Adrenal gland (tissue), 5 donors: ENCODE measurements around the gene KCNK10.

ENCODE experiments used
- POLR2A ChIP-seq, 2 donors: fragments of 450-650 bp; IDR thresholded peaks; one replicate each; pipeline ENCODE4 v1.6.1; 2017; ENCODE audit warnings: antibody characterized with exemption in 2 of 2, mild to moderate bottlenecking in 2 of 2, moderate library complexity in 1 of 2
- TF ChIP-seq, protein P1 (sequence below), 6 experiments: fragments of 450-650 bp in 4 of 6; fragments of 200-600 bp in 2 of 6; sonication (generic) in 1 of 6; IDR thresholded peaks; 1 replicate in 5 of 6; 2 replicates in 1 of 6; pipeline versions ENCODE4 v1.5.1 to v1.8.0; 2016 to 2021; ENCODE audit warnings: antibody characterized with exemption in 6 of 6, mild to moderate bottlenecking in 2 of 6, moderate library complexity in 1 of 6
- donor health status: DM: no; HTN: no; CAD: no.

DNA sequence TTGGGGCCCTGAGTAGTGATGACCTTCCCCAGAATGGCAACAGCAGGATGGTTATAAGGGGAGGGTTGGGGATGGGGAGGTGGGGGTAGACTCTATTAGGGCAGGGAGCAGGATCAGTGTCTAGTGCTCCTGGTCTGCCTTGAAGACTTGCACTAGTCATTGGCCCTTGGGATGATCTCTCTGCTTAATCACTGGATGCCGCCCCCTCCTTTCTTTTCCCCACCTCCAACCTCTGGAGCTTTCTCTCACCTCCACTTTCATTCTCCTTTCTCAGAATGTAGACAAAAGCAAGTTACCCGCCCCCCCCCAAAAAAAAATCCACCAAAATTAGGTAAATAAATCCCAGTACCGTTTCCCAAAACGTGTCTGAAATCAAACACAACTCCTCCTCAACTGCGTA lies 2.8 kb upstream of the KCNK10 start:
- TF ChIP-seq, protein P1, sequence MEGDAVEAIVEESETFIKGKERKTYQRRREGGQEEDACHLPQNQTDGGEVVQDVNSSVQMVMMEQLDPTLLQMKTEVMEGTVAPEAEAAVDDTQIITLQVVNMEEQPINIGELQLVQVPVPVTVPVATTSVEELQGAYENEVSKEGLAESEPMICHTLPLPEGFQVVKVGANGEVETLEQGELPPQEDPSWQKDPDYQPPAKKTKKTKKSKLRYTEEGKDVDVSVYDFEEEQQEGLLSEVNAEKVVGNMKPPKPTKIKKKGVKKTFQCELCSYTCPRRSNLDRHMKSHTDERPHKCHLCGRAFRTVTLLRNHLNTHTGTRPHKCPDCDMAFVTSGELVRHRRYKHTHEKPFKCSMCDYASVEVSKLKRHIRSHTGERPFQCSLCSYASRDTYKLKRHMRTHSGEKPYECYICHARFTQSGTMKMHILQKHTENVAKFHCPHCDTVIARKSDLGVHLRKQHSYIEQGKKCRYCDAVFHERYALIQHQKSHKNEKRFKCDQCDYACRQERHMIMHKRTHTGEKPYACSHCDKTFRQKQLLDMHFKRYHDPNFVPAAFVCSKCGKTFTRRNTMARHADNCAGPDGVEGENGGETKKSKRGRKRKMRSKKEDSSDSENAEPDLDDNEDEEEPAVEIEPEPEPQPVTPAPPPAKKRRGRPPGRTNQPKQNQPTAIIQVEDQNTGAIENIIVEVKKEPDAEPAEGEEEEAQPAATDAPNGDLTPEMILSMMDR (IDR thresholded peaks at IDR 0.05) = no peak
- TF ChIP-seq POLR2A (IDR thresholded peaks at IDR 0.05) = no peak
